Spleen (tissue), 7 donors: ENCODE results near the gene PTPN14.

Source experiments
- POLR2A ChIP-seq, 3 donors: fragments of 450-650 bp; IDR thresholded peaks; one replicate each; pipeline ENCODE4 v1.5.1; 2017; ENCODE audit warnings: antibody characterized with exemption in 3 of 3, mild to moderate bottlenecking in 1 of 3
- TF ChIP-seq, protein P1 (sequence below), 11 experiments: fragments of 200-600 bp in 7 of 11; fragments of 450-650 bp in 4 of 11; sonication (generic) in 4 of 11; IDR thresholded peaks in 8 of 11; conservative IDR thresholded peaks in 3 of 11; 1 replicate in 7 of 11; 2 replicates in 4 of 11; pipeline versions ENCODE4 v1.4.0 to v1.8.0; 2016 to 2021; ENCODE audit warnings: antibody characterized with exemption in 11 of 11, inconsistent platforms in 4 of 11, mild to moderate bottlenecking in 1 of 11
- donor health status: DM: no; HTN: no; CAD: no; lungs with moderate emphysema.
- donor health status: DM: no; HTN: no; CAD: no.
- donor health status: DM: no; HTN: no; CAD: no.

DNA sequence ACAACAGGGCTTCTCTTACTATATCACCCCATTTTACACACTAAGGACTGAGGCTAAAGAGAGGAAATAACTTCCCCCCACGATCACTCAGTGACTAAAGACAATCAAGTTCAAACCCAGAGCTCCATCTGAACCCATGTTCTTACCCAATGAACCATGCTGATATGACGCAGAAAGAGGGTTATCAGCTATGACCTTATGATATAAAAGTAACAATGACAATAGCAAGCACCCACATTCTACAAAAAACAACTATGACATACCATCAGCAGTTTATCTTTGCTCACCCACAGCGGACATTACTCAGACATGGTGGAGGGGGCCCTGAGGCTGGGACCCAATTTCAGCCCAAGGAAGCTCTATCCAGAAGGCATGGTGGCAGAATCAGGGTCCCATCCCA is 75.7 kb downstream of the PTPN14 start:
- TF ChIP-seq, protein P1, sequence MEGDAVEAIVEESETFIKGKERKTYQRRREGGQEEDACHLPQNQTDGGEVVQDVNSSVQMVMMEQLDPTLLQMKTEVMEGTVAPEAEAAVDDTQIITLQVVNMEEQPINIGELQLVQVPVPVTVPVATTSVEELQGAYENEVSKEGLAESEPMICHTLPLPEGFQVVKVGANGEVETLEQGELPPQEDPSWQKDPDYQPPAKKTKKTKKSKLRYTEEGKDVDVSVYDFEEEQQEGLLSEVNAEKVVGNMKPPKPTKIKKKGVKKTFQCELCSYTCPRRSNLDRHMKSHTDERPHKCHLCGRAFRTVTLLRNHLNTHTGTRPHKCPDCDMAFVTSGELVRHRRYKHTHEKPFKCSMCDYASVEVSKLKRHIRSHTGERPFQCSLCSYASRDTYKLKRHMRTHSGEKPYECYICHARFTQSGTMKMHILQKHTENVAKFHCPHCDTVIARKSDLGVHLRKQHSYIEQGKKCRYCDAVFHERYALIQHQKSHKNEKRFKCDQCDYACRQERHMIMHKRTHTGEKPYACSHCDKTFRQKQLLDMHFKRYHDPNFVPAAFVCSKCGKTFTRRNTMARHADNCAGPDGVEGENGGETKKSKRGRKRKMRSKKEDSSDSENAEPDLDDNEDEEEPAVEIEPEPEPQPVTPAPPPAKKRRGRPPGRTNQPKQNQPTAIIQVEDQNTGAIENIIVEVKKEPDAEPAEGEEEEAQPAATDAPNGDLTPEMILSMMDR (IDR thresholded peaks at IDR 0.05 in 8 of 11, conservative IDR thresholded peaks at IDR 0.05 in 3 of 11), result no peak
- no peak for TF ChIP-seq POLR2A (IDR thresholded peaks at IDR 0.05)
